Testis (tissue), 2 donors: ENCODE measurements around the gene UMOD.

Source experiments
- POLR2A ChIP-seq: fragments of 450-650 bp; IDR thresholded peaks from one replicate; pipeline ENCODE4 v1.6.1; 2017; ENCODE audit warnings: antibody characterized with exemption, mild to moderate bottlenecking, moderate library complexity
- TF ChIP-seq, protein P1 (sequence below), 3 experiments: fragments of 450-650 bp in 2 of 3; fragments of 200-600 bp in 1 of 3; sonication (generic) in 1 of 3; IDR thresholded peaks; one replicate each; pipeline ENCODE4 v1.5.1; 2016 to 2019; ENCODE audit warnings: antibody characterized with exemption in 3 of 3, mild to moderate bottlenecking in 2 of 3, moderate library complexity in 1 of 3

DNA sequence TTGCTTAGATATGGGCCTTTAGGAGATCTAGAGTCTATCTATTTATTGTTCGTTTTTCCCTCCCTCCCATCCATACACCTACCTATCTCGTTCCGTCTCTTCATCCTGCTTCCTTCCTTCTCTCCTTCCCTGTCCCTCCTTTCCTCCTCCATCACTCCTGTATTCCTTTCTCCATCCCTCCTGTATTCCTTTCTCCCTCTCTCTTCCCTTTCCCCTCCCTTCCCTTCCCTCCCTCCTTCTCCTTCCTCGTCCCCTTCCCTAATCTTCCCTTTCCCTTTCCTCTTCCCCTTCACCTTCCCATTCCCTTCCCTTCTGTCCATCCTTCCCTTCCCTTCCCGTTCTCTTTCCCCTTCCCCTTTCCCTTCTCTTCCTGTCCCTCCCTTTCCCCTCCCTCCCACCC lies 35.8 kb downstream of the UMOD start:
- TF ChIP-seq, protein P1, sequence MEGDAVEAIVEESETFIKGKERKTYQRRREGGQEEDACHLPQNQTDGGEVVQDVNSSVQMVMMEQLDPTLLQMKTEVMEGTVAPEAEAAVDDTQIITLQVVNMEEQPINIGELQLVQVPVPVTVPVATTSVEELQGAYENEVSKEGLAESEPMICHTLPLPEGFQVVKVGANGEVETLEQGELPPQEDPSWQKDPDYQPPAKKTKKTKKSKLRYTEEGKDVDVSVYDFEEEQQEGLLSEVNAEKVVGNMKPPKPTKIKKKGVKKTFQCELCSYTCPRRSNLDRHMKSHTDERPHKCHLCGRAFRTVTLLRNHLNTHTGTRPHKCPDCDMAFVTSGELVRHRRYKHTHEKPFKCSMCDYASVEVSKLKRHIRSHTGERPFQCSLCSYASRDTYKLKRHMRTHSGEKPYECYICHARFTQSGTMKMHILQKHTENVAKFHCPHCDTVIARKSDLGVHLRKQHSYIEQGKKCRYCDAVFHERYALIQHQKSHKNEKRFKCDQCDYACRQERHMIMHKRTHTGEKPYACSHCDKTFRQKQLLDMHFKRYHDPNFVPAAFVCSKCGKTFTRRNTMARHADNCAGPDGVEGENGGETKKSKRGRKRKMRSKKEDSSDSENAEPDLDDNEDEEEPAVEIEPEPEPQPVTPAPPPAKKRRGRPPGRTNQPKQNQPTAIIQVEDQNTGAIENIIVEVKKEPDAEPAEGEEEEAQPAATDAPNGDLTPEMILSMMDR (IDR thresholded peaks at IDR 0.05): no peak
- no peak for TF ChIP-seq POLR2A
